LoVo (cell line): ENCODE measurements around the gene CADPS2.

Experiments used
- DNase-seq: peaks from one replicate; pipeline ENCODE4 v3.0.0-alpha.2; 2016; ENCODE audit warnings: low spot score

Gene CADPS2

DNA sequence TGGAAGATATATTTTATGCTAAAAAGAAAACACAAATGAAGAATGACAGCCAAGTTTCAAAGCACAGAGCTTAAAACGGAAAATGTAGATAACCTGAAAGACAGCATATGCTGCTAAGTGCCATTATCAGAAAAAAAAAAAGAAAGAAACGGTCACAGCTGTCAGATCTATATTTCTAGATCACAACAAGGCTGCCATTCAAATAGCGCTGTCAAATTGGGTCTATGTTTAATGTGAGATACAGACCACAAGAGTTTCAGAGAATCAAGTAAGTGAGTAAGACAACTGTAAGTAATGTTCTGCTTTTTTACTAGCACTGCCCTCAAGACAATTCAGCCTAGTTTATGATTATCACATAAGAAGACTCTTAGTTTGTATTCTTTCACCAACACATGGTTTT, 117.4 kb downstream of the CADPS2 start:
- DNase-seq: no peak

DNA sequence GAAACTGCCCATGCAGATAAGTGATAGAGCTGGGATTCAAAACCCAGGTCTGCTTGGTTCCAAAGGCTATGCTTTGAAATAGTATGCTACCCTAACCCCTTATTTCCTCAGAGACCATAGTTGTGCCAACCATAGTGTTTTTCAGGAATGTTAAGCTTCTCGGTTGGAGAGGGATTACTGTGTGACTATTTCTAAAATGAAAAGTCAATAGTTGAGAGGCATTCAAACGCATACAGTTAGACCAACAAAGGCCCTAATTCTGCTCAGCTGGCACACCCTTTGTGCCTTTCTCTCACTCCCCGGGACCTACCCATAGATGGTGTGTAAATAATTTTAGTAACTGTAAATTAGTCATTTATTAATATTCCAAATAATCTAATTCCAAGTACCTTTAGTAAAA, 118.9 kb downstream of the CADPS2 start:
- no peak for DNase-seq

DNA sequence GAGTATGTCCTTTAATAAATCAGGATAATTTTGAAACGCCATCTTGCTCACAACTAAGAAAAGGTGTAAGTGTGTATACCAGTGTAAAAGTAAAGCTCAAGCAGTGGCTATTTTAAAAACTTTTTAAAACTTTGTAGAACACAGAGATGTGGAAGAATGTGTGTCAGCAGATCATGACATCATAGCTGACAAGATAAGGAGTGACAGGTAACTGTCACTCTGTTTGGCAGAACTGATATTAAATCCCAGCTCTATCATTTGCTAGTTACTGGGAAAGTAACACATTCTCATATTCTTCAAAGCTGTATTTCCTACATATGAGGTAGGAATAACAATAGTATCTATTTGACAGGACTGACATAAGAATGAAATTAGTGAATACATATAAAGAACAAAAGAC, 119.7 kb downstream of the CADPS2 start:
- no peak for DNase-seq

DNA sequence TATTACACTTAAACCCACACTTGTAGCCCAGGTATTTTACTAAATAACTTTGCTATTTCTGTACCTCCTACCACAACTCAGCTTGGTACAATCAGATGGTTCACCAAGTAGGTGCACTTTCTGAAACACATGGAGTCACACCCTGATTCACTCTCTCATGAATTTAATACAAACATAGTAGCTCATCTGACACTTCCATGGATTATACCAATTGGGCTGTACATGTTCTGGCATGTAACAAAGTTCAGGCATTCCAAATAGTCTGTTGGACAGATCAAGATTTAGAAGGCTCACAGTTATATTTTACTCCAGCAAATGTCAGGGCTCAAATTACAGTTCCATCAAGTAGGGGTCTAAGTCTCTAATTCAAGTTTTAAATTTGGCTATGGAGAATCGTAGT, 121.4 kb downstream of the CADPS2 start:
- DNase-seq: no peak

DNA sequence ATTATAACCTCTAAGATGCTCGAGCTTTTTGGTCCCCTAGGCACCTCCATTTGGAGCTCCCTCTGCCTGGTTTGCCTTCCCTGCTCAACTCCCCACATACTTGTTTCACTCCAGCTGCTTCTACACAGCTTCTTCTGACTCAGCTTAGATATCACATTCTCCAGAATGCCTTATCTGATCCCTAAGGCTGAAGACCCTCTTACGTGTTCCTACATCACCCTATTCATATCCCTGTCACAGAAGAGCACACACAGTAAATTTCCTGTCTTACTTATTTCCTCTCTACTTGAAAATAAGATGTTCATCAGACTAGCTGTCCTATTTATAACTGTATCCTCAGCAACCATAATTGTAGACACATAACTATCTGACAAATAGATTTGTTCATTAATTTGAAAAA, 122.2 kb downstream of the CADPS2 start:
- no peak for DNase-seq

DNA sequence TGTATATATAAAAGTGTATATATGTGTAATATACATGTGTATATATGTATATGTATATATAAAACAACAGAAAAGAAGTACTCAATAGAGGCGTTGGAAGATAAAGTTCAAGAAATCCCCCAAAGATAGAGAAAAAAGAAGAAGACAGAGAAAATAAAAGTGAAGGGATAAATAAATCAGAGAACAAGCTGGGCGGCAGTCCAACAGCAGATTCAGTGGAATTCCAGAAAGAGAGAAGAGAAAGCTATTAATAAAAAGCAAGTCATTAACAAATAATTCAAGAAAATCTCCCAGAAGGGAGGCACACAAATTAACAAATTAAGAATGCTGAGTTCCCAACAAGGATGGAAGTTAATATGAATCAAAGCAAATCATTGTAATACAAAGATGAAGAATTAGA, 124.2 kb downstream of the CADPS2 start:
- no peak for DNase-seq

DNA sequence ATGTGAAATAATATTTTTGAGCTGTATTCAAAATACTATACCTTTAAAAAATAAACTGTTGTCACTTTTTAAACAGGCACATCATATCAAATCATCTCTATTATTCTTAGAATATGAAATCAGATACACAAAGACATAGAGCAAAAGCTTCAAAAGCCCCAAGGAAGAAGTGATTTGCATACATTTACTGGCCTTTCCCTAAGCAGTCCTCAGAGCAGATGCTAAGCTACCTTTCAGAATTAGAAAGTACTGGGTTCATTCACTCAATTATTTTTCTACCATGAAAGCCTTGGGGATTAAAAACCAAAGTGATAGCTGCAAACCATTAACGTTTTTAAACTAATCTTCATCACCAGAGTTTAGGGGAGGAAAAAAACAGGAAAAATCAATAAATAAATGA, 127.8 kb downstream of the CADPS2 start:
- DNase-seq: no peak

DNA sequence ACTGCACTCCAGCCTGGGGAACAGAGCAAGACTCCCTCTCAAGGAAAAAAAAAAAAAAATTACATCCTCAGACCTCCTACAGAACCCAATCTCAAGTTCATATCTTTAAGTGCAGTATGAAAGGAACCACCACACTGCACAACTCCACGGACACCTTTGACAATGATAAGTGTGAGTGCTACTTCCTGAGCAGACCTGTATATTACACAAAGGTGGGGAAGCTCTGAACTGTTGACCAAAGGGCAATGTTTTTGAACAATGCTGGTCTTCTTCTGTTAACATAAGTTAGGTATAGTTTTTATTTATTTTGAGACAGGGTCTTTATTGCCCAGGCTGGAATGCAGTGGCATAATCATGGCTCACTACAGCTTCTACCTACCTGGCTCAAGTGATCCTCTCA, 129.4 kb downstream of the CADPS2 start:
- DNase-seq: no peak

DNA sequence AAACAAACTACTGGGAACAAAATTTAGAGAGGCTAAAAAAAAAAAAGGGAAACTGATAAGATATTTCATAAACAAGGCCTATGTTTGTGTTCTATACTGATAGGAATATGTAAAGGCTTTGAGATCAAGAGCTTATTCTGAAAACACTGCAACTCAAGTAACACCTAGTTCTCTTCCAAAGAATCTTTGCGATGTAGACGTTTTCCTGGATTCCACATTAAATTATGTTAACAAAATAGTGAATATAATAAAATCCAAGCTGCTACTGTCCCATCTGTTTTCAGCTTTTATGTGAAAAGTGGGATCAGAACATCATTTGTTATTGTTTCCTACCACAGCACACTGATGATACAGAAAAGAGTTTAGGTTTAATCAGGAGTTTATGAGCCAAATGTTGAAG, 130.6 kb downstream of the CADPS2 start:
- no peak for DNase-seq

DNA sequence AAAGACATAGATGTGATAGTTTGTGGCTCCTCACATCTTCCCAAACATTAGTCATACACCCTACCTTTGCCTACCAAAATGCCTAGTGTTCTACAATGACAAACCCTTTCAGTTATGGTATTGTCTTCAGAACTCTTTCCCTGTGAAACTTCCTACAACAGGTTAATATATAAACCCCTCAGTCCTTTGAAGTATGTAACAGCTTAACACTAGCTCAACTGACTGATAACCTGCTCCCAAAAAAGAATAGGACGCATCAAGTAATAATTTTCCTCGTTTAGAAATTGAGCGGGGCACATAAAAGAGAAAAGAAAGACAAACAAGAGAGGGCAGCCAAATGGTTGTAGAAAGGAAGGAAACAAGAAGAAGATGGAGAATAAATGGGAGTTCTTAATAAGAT, 133.7 kb downstream of the CADPS2 start:
- no peak for DNase-seq

DNA sequence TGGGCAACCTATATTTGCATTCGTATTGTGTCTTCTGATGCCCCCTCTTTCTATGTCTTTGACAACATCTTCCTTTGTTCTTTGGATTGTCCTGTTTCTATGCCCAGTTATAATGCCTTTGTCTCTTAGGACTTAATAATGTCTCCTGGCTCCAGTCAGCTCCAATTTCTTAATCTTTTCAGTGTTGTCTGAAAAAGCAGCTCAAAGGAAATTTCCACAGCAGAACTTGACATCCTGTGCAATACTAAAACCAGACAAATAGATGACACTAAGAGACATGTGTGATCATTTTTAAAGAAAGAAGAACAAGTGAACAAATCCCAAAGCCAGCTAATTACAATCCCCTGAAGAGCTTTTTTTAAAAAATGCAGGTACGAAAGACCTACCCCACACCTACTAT, 135.9 kb downstream of the CADPS2 start:
- no peak for DNase-seq

DNA sequence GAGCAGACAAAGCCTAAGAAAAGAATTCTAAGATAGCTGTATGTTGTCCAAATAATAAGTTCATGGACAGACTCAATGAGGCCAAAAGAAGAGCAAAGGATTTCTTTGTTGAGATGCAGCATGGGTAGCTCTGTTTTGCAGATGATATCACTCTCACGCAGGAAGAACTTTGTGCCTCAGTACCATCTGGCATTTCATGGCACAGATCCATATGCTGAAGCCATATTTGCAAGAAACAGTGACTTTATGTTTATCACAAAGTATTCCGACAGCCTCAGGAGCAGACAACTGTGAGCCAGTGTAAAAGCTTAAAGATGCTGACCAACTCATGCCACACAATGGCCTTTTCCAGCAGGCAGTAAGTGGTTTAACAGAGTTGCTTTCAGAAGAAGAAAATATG, 138.1 kb downstream of the CADPS2 start:
- no peak for DNase-seq

DNA sequence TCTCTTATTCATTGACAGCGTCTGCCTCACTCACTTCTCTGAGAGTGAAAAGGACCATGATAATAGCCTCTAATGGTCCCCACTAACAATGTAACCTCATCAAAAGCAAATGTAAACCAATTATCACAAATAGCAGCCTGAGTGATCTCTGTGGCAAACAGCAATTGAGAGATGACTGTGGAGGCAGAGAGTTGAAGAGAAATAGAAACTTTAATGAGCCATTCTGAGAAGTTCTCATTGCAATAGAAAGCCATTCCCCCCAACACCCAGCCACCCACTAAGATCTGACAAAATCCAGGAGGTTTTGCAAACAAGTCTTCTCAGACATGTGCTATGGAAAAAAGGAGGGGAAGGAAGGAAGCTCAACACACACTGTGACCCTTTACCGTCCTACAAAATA, 139.3 kb downstream of the CADPS2 start:
- DNase-seq: no peak

DNA sequence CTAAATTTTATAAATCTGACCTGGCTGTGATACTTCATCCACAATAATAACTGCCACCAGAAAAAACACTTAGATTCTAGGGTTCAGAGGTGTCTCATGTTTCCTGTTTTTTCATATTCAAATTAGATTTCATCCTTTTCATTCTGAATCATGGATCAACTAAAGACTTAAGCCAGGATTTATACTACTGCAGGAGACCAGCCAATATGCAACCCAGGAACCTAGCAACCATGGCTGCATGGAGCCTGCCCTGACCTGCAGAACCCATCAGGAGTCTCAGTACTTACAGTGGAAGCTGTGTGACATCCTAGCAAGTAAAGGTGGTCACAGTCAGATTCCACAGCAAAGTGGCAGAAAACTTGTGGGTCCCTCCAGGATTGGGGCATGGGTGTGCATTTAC, 143.0 kb downstream of the CADPS2 start:
- no peak for DNase-seq

DNA sequence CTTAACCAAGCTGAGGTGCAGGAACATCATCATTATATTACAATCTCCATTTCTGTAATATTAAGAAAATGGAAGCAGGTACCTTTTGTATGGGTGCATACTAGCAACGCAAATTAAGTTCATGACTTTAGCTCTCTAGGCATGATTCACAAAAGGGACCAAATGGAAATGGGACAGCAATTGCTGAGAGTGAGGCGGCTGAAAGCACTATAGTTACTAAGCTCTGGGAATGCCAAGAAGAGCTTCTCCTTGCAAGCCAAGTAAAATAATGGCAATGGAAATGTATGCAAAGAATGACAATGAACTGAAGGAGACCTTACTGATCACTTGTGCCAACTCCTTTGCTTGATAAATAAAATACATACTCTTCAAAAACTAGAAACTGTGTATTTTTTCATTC, 147.3 kb downstream of the CADPS2 start:
- no peak for DNase-seq

DNA sequence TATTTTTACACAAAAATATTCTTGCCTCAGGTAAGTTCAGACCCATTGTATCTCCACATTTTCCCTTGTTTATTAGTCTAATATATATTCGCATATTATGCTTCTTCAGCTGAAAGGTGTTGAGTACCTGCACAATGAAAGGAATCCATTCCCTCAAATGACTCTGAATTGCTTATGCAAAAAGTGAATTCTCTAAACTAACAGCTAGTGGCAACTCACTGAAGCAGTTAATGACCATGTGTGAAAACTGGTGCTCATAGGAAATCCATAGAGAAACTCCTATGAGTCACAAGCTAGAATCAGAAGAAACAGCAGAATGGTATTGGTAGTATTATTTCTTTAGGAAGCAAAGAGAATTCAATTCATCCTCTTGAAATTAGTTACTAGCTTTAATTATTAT, 150.1 kb downstream of the CADPS2 start:
- DNase-seq: no peak

DNA sequence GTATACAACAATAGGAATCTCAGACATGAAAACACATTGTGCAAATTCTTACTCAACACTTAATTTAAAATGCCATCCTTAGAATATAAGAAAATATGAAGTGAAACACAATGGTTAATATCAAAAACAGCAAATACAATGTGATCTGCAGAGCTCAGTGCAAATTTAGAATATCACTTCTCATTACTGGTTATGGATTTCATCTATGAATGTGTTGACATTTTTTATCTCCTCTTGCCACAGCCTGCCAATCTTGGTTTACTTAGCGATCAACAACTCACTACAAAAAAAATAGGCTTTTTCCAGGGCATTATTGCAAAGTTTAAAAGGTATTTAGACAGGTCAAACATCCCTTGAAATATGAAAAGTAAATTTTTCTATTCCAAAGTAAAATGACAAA, 158.5 kb downstream of the CADPS2 start:
- DNase-seq: no peak

DNA sequence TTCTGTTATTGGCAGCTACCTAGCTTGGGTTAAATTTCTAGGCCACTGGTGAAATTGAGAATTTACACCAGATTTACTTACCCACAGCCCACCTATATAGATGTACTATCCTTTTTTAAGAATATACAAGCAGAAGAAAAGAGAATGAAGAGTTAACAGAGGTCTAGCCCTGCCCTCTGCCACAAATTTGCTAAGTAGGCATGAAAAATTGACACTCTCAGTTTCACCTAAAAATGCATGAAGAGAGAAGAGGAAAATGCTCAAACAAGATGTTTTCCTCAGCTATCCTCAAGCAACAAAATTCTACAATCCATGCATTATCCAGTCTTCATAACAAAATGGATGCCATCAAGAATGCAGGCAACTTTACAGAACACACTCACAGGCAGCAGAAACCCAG, 158.9 kb downstream of the CADPS2 start:
- DNase-seq: no peak

DNA sequence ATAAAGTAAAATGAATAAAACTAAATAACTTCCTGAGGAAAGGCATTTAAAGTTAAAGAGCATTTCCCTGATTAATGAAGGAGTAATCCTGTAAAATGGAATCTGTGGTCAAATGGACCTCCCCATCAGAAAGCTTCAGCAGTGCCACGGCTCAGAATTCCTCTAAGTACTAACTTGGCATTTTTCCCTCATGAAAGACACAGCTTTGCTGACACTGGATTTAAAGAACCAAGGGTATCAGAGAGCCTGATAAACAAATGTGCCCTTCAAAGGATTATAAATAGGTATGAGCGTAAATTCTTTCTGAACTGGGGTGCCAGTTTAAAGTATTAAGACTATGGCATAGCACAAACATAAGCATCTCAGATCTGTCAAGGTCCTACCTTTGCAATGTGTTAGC, 159.4 kb downstream of the CADPS2 start:
- DNase-seq: no peak

DNA sequence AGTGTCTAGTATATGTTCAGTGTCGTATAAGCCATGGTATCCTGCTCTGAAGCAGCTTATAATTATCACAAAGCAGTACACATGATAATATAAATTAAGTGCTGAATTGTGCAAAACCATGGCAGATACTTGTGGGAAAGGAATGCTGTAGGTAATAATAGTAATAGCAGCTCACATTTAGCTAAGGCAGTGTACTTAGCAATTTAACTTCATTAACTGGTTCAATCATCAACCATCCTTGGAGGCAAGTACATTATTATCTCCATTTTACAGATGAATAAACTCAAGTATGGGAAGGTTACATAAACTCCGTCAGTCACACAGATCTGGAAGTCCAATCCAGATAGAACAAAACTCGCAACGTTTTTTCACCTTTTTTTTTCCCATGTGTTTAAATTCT, 161.9 kb downstream of the CADPS2 start:
- DNase-seq: no peak

DNA sequence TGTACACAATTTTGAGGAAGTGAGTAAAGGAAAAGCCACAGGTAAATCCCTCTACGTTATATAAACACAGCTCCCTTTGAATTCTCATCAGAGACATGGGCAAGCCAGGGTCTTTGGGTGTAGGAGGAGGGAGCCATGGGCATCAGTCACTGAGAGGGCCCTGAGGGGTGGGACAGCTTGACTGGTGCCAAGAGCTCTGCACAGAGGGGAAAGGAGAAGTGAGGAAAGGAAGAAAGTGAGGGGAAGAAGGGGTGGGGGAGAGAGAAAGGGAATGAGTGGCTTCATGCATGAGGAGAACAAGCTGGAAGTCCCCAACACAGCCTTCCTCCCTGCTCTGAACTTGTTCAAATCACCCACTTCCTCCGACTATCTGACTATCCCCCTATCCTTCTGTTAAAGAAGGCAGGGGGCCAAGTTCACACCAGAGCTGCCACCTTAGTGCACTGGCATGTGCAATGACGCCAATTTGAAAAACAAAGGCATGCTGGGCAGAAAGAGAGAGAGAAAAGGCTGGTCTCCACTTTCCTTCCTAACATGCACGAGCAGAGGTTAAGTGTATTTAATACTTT, 167.2 kb downstream of the CADPS2 start:
- DNase-seq: no peak

DNA sequence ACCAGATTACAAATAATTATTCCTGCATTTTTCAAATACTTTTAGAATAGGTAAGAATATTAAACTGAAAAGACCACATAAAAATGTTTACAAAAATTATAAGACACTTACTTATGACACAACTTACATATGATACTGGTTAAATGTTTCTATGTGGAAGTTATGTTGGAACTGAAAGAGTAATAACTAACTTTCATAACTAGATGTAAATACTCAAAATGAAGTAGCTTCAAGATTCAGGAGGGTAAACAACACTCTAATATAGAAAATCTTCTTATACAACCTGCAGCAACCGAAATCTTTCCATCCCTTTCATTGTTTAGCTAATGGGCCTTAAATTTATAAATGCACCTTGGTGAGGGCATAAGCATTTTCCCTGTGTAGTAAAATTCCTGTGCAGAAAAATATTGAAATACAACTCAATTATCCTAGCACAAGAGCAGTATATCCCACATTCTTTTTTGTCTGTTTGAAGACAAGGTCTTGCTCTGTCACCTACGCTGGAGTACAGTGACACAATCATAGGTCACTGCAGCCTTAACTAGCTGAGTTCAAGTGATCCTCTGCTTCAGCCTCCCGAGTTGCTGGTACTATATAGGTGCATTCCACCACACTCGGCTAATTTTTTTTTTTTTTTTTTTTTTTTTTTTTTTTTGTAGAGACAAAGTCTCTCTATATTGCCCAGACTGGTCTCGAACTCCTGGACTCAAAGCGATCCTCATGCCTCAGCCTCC, 168.7 kb downstream of the CADPS2 start:
- DNase-seq: no peak

DNA sequence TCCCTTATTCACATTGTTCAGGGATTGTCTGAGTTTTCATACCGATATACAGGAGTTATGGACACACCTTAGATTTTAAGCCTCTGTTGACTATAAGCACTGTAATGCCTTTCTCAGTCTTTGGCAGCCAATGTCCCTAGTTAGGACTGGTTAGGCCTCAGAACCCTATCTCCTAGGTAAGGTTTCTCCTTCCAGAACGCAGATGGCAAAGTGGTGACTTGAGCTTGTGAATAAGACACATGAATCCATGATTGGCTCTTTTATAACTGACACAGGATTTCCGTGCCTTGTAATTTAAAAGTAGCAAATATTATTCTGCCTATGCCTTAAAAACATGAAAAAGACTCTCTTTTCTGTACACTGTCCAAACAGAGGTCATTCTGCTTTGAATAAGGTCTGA, 171.1 kb downstream of the CADPS2 start:
- DNase-seq: no peak

DNA sequence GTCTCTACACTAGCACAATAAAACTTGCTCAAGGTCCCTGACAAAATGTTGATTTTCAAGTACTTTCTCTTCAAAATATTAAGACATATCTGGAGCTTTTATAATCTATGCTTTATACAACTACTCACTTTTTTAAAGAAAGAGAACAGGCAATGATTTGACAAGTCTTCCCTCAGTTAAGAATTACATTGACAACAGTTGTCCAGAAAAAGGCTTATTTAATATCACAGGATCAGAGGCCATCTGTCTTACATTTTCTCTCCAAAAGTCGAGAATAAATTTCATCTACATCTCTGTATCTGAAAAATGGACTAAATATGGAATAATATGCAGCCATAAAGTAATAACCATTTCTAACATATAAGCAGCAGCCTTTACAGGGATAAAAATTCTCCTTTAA, 175.3 kb downstream of the CADPS2 start:
- DNase-seq: no peak
